Mesodermal cell (in vitro differentiated cells): Measurements from ENCODE around the gene MKLN1.
"Not testable (repeated sequence)": the region's sequence is repeated elsewhere in the genome, so short reads cannot be mapped to it uniquely, and the experiment has no call there.

Experiments used
- H3K27ac ChIP-seq: 2 replicates; pipeline ENCODE4 v1.7.0; 2013; ENCODE audit warnings: mild to moderate bottlenecking, low read depth, low read length, moderate library complexity; ENCODE audit not compliant: severe bottlenecking
- H3K36me3 ChIP-seq: 2 replicates; pipeline ENCODE4 v1.7.1; 2013; ENCODE audit warnings: mild to moderate bottlenecking, low read length, moderate library complexity; ENCODE audit not compliant: control insufficient read depth, insufficient read depth
- H3K4me1 ChIP-seq: one replicate; pipeline ENCODE4 v1.7.1; 2013; ENCODE audit warnings: mild to moderate bottlenecking, low read length; ENCODE audit not compliant: insufficient read depth, control insufficient read depth, poor library complexity, severe bottlenecking
- H3K4me3 ChIP-seq: 2 replicates; pipeline ENCODE4 v1.7.0; 2013; ENCODE audit warnings: low read length, control low read depth, mild to moderate bottlenecking; ENCODE audit not compliant: insufficient read depth, poor library complexity, severe bottlenecking; ENCODE audit errors: extremely low read depth
- H3K9me3 ChIP-seq: 2 replicates; pipeline ENCODE4 v1.7.1; 2013; ENCODE audit warnings: mild to moderate bottlenecking, low read length, moderate library complexity; ENCODE audit not compliant: control insufficient read depth
- WGBS, 2 experiments: methylation state at CpG; one replicate each; pipeline ENCODE4 v1.1.5; 2013; ENCODE audit warnings: missing lambda C conversion rate in 2 of 2; ENCODE audit not compliant: insufficient coverage in 2 of 2; 5-methylcytosine and 5-hydroxymethylcytosine counted together

The MKLN1 gene

GRCh38 chr7:131298608-131298992, 29.1 kb upstream of the MKLN1 start:
- 93 to 96% methylated on average over 3 to 5 of the region's 6 CpGs for WGBS, 2 experiments
- Histone ChIP-seq H3K27ac (no peak overlapping the region), H3K4me1 (peaks cover 4% of the 10 kb centered on the region), H3K4me3 (no peak overlapping the region), H3K36me3 (no peaks in the 10 kb centered on the region), H3K9me3 (no peaks in the 10 kb centered on the region)

DNA sequence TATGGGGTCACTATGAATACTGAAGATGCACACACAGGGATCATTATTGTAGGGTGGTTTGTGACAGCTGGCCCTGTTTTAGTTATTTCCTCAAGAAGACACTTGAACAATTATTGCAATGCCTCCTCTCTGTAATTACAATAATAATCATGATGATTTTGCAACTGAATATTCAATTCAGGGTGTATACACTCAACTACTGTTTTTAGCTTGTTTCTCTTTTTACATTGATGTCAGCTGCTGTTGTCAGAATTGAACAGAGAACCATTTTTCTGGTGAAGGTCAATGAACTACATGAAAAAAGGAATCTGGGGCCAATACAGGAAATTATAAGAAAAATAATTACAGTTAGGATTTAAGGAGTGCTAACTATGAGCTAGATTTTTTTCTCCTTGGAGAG, 28.6 kb upstream of the MKLN1 start:
- H3K27ac ChIP-seq = no peak overlapping the region
- no peak overlapping the region for H3K4me3 ChIP-seq
- no peaks in the 10 kb centered on the region for H3K36me3 ChIP-seq
- no peaks in the 10 kb centered on the region for H3K9me3 ChIP-seq
- H3K4me1 ChIP-seq = peaks cover 4% of the 10 kb centered on the region

- H3K27ac ChIP-seq = no peak overlapping the region
- H3K4me3 ChIP-seq = no peak overlapping the region
- H3K9me3 ChIP-seq = no peaks in the 10 kb centered on the region
- 86 to 100% methylated on average over 2 of the region's 2 CpGs for WGBS, 2 experiments
- peaks cover 4% of the 10 kb centered on the region for H3K4me1 ChIP-seq
- no peaks in the 10 kb centered on the region for H3K36me3 ChIP-seq
Observed at GRCh38 chr7:131300078-131300477, 27.6 kb upstream of the MKLN1 start.

- no peaks in the 10 kb centered on the region for H3K36me3 ChIP-seq
- WGBS, 2 experiments = 36 to 58% methylated on average over 2 of the region's 8 CpGs
- H3K9me3 ChIP-seq = peaks cover 2% of the 10 kb centered on the region
- H3K4me1 ChIP-seq = peaks cover 4% of the 10 kb centered on the region
- H3K27ac ChIP-seq = no peak overlapping the region
- H3K4me3 ChIP-seq = no peak overlapping the region
Observed at GRCh38 chr7:131300572-131301466, 26.9 kb upstream of the MKLN1 start.

DNA sequence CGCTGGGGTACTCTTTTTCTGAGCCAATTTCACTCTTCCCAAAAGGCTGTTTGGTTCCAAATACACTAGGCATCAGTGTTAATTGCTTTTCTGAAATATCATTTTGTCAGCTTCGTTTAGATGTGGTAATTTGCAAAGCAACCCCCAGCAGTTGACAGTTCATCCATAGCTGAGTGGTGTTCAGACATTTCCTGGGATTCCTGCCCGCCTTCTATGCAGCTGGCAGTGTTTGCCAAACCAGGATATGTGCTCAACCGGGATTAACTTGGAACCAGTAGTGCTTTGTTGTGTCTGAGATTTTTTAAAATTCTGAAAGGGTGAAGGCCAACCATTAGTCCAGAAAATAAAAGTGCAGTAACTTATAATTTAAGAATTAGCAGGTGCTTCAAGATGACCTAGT, 25.2 kb upstream of the MKLN1 start:
- H3K36me3 ChIP-seq = no peaks in the 10 kb centered on the region
- peaks cover 19% of the 10 kb centered on the region for H3K9me3 ChIP-seq
- WGBS, 2 experiments = 81 to 94% methylated on average over 2 to 3 of the region's 4 CpGs
- no peak overlapping the region for H3K27ac ChIP-seq
- H3K4me3 ChIP-seq = no peak overlapping the region
- H3K4me1 ChIP-seq = peaks cover 4% of the 10 kb centered on the region

DNA sequence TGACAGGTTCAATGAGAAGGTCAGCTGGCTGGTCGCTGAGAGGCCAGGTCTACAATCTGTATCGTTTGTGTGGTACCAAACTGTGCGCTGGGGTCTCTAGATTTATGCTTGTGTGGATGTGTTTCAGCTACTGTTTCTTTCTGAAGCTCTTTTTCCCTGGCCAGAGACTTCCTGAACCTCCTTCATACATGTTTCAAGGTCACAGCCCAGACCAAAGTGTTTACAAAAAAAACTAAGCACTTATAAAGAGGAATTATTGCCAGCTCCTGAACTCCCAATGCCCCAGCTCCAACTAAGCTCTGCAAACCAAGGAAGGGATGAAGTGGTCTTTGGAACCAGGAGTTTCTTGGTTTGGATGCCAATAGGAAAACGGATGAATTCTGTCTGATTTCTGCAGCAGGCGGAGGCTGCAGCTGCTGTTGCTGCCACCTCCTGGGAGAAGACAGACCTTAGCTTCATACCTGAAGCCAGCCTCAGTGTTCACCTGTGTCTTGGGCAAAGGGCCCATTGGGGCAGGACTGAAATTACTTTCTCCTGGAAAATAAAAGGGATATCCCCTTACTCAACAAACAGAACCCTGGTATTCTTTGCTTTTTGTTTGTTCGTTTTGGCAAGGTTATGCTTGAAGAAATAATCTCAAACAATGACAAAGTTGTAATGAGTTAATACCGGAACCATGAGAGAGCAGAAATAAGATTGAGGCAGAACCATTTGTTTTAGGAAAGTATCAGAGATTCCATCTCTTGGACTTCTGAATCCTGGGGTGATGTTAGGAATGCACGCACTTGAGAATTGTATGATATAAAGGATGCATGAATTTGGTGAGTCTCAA, 24.6 kb upstream of the MKLN1 start:
- H3K4me3 ChIP-seq = no peak overlapping the region
- H3K27ac ChIP-seq = no peak overlapping the region
- no peaks in the 10 kb centered on the region for H3K36me3 ChIP-seq
- 80 to 91% methylated on average over 5 to 7 of the region's 8 CpGs for WGBS, 2 experiments
- H3K4me1 ChIP-seq = peaks cover 4% of the 10 kb centered on the region
- peaks cover 22% of the 10 kb centered on the region for H3K9me3 ChIP-seq

GRCh38 chr7:131305152-131305551, 22.5 kb upstream of the MKLN1 start:
- Histone ChIP-seq H3K4me1 (peaks cover 4% of the 10 kb centered on the region), H3K27ac (no peak overlapping the region), H3K9me3 (peaks cover 32% of the 10 kb centered on the region), H3K36me3 (no peaks in the 10 kb centered on the region), H3K4me3 (no peak overlapping the region)

DNA sequence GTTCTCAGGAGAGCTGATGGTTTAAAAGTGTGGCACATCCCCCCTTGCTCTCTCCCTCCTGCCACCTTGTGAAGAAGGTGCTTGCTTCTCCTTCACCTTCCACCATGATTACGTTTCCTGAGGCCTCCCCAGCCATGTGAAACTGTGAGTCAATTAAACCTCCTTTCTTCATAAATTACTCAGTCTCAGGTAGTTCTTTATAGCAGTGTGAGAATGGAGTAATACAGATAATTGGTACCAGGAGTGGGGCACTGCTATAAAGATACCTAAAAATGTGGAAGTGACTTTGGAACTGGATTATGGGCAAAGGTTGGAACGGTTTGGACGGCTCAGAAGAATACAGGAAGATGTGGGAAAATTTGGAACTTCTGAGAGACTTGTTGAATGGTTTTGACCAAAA, 21.6 kb upstream of the MKLN1 start:
- WGBS, 2 experiments = 95 to 100% methylated on average over 2 of the region's 3 CpGs
- H3K36me3 ChIP-seq, H3K4me1 ChIP-seq, H3K4me3 ChIP-seq, H3K27ac ChIP-seq: not testable (repeated sequence)
- H3K9me3 ChIP-seq = peaks cover 37% of the 10 kb centered on the region

DNA sequence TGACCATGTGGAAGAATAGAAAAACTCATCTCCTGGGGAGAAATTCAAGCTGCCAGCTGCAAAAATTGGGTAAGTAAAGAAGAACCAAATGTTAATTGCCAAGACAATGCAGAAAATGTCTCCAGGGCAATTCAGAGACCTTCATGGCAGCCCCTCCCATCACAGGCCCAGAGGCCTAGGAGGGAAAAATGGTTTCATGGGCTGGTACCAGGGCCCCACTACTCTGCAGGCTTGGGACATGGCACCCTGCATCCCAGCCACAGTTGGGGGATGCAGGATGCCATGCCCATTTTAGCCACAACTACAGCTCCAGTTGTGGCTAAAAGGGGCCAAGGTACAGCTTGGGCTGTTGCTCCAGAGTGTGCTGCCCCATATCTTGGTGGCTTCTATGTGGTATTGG, 20.9 kb upstream of the MKLN1 start:
- H3K27ac ChIP-seq = no peak overlapping the region
- peaks cover 37% of the 10 kb centered on the region for H3K9me3 ChIP-seq
- H3K36me3 ChIP-seq = no peaks in the 10 kb centered on the region
- H3K4me1 ChIP-seq = no peaks in the 10 kb centered on the region
- no peak overlapping the region for H3K4me3 ChIP-seq

- H3K36me3 ChIP-seq = no peaks in the 10 kb centered on the region
- H3K4me1 ChIP-seq = no peaks in the 10 kb centered on the region
- no peak overlapping the region for H3K27ac ChIP-seq
- H3K9me3 ChIP-seq = peaks cover 40% of the 10 kb centered on the region
- H3K4me3 ChIP-seq = no peak overlapping the region
- 88 to 100% methylated on average over 1 of the region's 1 CpG for WGBS, 2 experiments
Observed at GRCh38 chr7:131307627-131308026, 20.0 kb upstream of the MKLN1 start.

DNA sequence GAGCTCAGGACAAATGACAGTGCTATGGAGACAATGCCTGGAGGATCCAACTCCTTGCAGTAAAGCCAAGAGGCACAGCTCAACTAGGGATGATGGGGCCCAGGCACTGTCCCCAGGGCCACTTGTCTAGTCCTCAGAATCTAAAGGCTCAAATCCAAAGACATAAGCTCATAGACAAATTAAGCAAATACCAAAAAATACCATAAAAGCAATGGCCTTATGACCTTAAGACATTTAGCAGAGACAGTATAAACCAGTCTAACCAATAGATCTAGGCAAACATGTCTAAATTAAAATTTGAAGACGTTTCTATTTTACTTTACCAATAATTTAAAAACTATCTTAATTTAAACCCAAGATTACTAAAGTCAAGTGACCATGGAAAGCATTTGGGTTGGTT, 14.8 kb upstream of the MKLN1 start:
- Histone ChIP-seq H3K27ac (no peak overlapping the region), H3K36me3 (no peaks in the 10 kb centered on the region), H3K9me3 (peaks cover 20% of the 10 kb centered on the region), H3K4me1 (no peaks in the 10 kb centered on the region), H3K4me3 (no peak overlapping the region)
- no CpG with 5 or more reads among the region's 1 CpG for WGBS, 2 experiments
